ENCODE data around the gene NDUFB8. TPM values are rescaled to one million over a fixed set of nuclear protein-coding genes. Genes with fewer than 3 reads are reported as not detected.

Gene NDUFB8
- total and polyA plus RNA-seq, 2 donors (not counting 1 experiment from before 2014, with no cell fraction given): 131 to 174 TPM

GRCh38 chr10:100567826-100568225 lies 38.2 kb upstream of the NDUFB8 start:
- H3K4me2 ChIP-seq (replicated peaks; ENCODE audit: low read depth, low read length, poor library complexity, severe bottlenecking): no peak overlapping the region
- DNase-seq: no peak
- WGBS (ENCODE audit: insufficient coverage): 39% methylated on average over 3 of the region's 6 CpGs
- H3K27ac ChIP-seq (ENCODE audit: low read length in 2 of 2): no peak overlapping the region
- intact Hi-C loops (cut with micrococcal nuclease): no loop called here
- peaks cover 0 to 4% (median 0%) of the 10 kb centered on the region in 3 donors for H3K9me3 ChIP-seq (ENCODE audit: control extremely low read depth in 1 of 3, control insufficient read depth in 2 of 3, insufficient read depth in 1 of 3, low read length in 2 of 3)
- peaks cover 3% of the 10 kb centered on the region in 2 donors for H3K4me1 ChIP-seq (ENCODE audit: control insufficient read depth in 2 of 2, insufficient read depth in 2 of 2, low read length in 2 of 2)
- ATAC-seq (ENCODE audit: low read depth): no peak
- no peaks in the 10 kb centered on the region for H4K20me1 ChIP-seq (ENCODE audit: control insufficient read depth, insufficient read depth, low read length, poor library complexity, severe bottlenecking)
- ChIA-PET CTCF (interaction anchor here (0.6 to 1.0 kb wide), 3 partner anchors 103 to 493 kb away, joined by 3 to 5 read pairs (median 3); no protein-coding TSS in a partner anchor), POLR2A (interaction anchor here (0.6 kb wide), 1 partner anchor 562 kb away, joined by 3 read pairs; no protein-coding TSS in a partner anchor)
- H3K36me3 ChIP-seq (replicated peaks in 1 of 2; ENCODE audit: control extremely low read depth in 1 of 2, control insufficient read depth in 1 of 2, extremely low read depth in 1 of 2, insufficient read depth in 2 of 2, low read length in 1 of 2): no peaks in the 10 kb centered on the region
- Mint-ChIP-seq H3K9me3 (ENCODE audit: insufficient read depth) (no peaks in the 10 kb centered on the region), H3K27ac (no peak overlapping the region), H3K27me3 (peaks cover 50% of the 10 kb centered on the region), H3K4me1 (peaks cover 2% of the 10 kb centered on the region), H3K4me3 (no peak overlapping the region)
- no peak overlapping the region for H2AFZ ChIP-seq (ENCODE audit: insufficient read depth, low read depth, low read length, poor library complexity, severe bottlenecking)
- no peak overlapping the region for H3K9ac ChIP-seq (ENCODE audit: low read length)
- TF ChIP-seq EZH2 (IDR thresholded peaks at IDR 0.05; ENCODE audit: borderline replicate concordance, insufficient read depth, low read depth, low read length, poor library complexity, severe bottlenecking) (no peak), CTCF (IDR thresholded peaks at IDR 0.05) (no peak)
- no peaks in the 10 kb centered on the region for H3K79me2 ChIP-seq (ENCODE audit: control insufficient read depth, insufficient read depth, low read length)
- H3K4me3 ChIP-seq (ENCODE audit: control extremely low read depth in 1 of 5, extremely low read depth in 1 of 5, insufficient read depth in 1 of 5, low read depth in 2 of 5, low read length in 4 of 5): no peak overlapping the region
- H3K27me3 ChIP-seq (replicated peaks in 1 of 4; ENCODE audit: control extremely low read depth in 1 of 4, control insufficient read depth in 3 of 4, insufficient read depth in 4 of 4, low read length in 3 of 4): peaks cover 0 to 66% (median 27%) of the 10 kb centered on the region in 4 experiments

GRCh38 chr10:100567249-100567648 lies 37.6 kb upstream of the NDUFB8 start:
- Histone ChIP-seq H3K27ac (ENCODE audit: low read length in 2 of 2) (no peak overlapping the region), H3K9ac (ENCODE audit: low read length) (no peak overlapping the region), H3K4me1 (ENCODE audit: control insufficient read depth in 2 of 2, insufficient read depth in 2 of 2, low read length in 2 of 2) (peaks cover 9% of the 10 kb centered on the region in 2 donors), H4K20me1 (ENCODE audit: control insufficient read depth, insufficient read depth, low read length, poor library complexity, severe bottlenecking) (no peaks in the 10 kb centered on the region), H3K36me3 (replicated peaks in 1 of 2; ENCODE audit: control extremely low read depth in 1 of 2, control insufficient read depth in 1 of 2, extremely low read depth in 1 of 2, insufficient read depth in 2 of 2, low read length in 1 of 2) (no peaks in the 10 kb centered on the region), H3K9me3 (ENCODE audit: control extremely low read depth in 1 of 3, control insufficient read depth in 2 of 3, insufficient read depth in 1 of 3, low read length in 2 of 3) (peaks cover 0 to 9% (median 0%) of the 10 kb centered on the region in 3 donors), H3K4me2 (replicated peaks; ENCODE audit: low read depth, low read length, poor library complexity, severe bottlenecking) (no peak overlapping the region), H3K27me3 (replicated peaks in 1 of 4; ENCODE audit: control extremely low read depth in 1 of 4, control insufficient read depth in 3 of 4, insufficient read depth in 4 of 4, low read length in 3 of 4) (peaks cover 0 to 70% (median 30%) of the 10 kb centered on the region in 4 experiments), H2AFZ (ENCODE audit: insufficient read depth, low read depth, low read length, poor library complexity, severe bottlenecking) (no peak overlapping the region), H3K4me3 (ENCODE audit: control extremely low read depth in 1 of 5, extremely low read depth in 1 of 5, insufficient read depth in 1 of 5, low read depth in 2 of 5, low read length in 4 of 5) (no peak overlapping the region), H3K79me2 (ENCODE audit: control insufficient read depth, insufficient read depth, low read length) (no peaks in the 10 kb centered on the region)
- ChIA-PET POLR2A (no interaction called here), CTCF (no interaction called here)
- H3K4me1 Mint-ChIP-seq: peaks cover 7% of the 10 kb centered on the region
- intact Hi-C loops (cut with micrococcal nuclease): no loop called here
- no peak for ATAC-seq (ENCODE audit: low read depth)
- no peak for TF ChIP-seq CTCF (IDR thresholded peaks at IDR 0.05)
- no peak for TF ChIP-seq EZH2 (IDR thresholded peaks at IDR 0.05; ENCODE audit: borderline replicate concordance, insufficient read depth, low read depth, low read length, poor library complexity, severe bottlenecking)
- H3K9me3 Mint-ChIP-seq (ENCODE audit: insufficient read depth): no peaks in the 10 kb centered on the region
- WGBS (ENCODE audit: insufficient coverage): 68% methylated on average over 6 of the region's 11 CpGs
- no peak overlapping the region for H3K27ac Mint-ChIP-seq
- DNase-seq: no peak
- H3K27me3 Mint-ChIP-seq: peaks cover 49% of the 10 kb centered on the region
- H3K4me3 Mint-ChIP-seq: no peak overlapping the region
